Measurements from ENCODE around the gene DHRS1. TPM values are rescaled to one million over a fixed set of nuclear protein-coding genes. Genes with fewer than 3 reads are reported as not detected.

Gene DHRS1
- total RNA-seq, 2 donors from 2014 or later, result 10.1 to 13.7 TPM

DNA sequence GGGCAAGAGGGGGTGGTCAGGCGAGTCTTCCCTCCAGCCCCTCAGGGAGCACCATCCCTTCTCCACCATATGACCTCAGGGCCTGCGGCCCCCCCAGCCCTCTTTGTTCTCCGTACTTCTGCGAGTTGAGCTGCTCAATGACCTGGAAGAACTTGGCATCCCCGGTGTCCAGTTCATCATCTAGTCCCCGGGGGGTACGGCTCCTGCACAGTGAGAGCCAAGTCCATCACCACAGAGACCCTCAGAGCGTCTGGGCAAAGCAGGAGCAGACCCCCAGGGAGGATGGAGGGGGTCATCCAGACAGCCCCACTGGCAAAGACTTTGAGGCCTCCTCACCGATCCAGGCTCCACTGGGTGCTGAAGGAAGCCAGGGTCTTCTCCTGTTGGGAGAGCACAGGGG, 26.4 kb upstream of the DHRS1 start:
- Histone ChIP-seq H3K27ac (no peak overlapping the region), H3K36me3 (no peaks in the 10 kb centered on the region), H3K4me3 (no peak overlapping the region), H3K4me1 (no peaks in the 10 kb centered on the region), H3K9me3 (no peaks in the 10 kb centered on the region), H3K27me3 (no peaks in the 10 kb centered on the region)
- TF ChIP-seq, protein P1, sequence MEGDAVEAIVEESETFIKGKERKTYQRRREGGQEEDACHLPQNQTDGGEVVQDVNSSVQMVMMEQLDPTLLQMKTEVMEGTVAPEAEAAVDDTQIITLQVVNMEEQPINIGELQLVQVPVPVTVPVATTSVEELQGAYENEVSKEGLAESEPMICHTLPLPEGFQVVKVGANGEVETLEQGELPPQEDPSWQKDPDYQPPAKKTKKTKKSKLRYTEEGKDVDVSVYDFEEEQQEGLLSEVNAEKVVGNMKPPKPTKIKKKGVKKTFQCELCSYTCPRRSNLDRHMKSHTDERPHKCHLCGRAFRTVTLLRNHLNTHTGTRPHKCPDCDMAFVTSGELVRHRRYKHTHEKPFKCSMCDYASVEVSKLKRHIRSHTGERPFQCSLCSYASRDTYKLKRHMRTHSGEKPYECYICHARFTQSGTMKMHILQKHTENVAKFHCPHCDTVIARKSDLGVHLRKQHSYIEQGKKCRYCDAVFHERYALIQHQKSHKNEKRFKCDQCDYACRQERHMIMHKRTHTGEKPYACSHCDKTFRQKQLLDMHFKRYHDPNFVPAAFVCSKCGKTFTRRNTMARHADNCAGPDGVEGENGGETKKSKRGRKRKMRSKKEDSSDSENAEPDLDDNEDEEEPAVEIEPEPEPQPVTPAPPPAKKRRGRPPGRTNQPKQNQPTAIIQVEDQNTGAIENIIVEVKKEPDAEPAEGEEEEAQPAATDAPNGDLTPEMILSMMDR (IDR thresholded peaks at IDR 0.05), result no peak
- no peak for DNase-seq (ENCODE audit: low spot score)

DNA sequence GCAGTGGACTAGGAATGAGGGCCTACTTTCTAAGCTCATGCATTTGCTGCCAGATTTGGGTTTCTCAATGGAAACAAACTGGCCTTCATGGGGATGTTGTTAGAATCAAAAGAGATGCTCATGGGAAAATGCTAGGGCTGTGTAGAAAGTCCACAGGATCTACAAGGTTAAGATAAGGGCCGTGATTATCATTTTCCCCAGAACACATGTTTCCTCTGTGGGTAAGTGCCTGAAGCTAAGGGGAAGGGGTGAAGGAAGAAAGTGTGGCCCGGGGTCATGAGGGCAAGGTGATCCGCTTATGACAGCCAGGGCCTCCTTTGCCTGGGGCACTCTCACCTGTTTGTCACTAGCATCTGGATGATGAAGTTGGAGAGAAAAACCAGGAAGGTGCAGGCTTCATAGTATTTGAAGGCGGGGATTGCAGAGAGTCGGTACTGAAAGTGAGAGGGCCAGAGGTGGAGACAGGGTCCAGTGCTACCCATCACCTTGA, 25.5 kb upstream of the DHRS1 start:
- no peaks in the 10 kb centered on the region for H3K36me3 ChIP-seq
- no peak for DNase-seq (ENCODE audit: low spot score)
- H3K4me3 ChIP-seq, result no peak overlapping the region
- H3K4me1 ChIP-seq, result no peaks in the 10 kb centered on the region
- no peaks in the 10 kb centered on the region for H3K27me3 ChIP-seq
- H3K27ac ChIP-seq, result no peak overlapping the region
- H3K9me3 ChIP-seq, result no peaks in the 10 kb centered on the region
- TF ChIP-seq, protein P1 (IDR thresholded peaks at IDR 0.05), result no peak

DNA sequence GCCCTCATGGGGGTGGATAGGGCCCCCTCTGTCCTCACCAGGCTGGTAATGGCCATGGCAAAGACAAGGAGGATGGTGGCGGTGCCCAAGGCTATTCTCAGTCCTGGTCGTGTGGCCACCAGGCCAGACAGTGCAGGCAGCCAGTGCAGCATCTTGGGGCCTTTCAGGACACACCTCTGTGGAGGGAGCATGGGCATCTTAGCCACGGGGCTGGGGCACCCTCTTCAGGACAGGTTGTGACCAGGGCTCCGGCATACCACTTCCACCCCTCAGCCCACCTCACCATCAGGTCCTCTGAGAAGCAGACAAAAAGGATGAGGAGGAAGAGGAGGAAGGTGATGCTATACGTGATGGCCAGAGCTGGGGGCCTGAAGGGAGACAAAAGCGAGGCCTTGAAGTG, 24.4 kb upstream of the DHRS1 start:
- TF ChIP-seq, protein P1 (IDR thresholded peaks at IDR 0.05), result no peak
- no peaks in the 10 kb centered on the region for H3K27me3 ChIP-seq
- H3K27ac ChIP-seq, result no peak overlapping the region
- no peaks in the 10 kb centered on the region for H3K9me3 ChIP-seq
- H3K36me3 ChIP-seq, result no peaks in the 10 kb centered on the region
- H3K4me3 ChIP-seq, result no peak overlapping the region
- no peaks in the 10 kb centered on the region for H3K4me1 ChIP-seq
- no peak for DNase-seq (ENCODE audit: low spot score)

DNA sequence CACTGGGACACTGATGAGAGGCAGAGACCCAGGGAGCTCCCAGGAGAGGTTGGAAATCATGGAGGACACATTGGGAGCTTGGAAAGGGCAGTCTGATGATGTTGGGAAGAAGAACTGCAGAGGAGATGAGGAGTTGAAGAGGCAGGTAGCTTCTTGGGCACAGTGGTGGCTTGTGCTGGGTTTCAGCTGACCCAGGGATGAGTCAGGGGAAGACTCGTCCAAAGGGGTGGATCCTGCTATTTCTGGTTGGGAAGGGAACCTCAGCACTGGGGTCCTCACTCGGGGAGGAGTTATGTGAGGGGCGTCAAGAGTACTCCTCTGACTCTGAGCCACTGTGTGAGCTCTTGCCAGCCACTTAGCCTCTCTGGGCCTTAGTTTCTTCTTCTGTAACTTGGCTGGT, 23.8 kb upstream of the DHRS1 start:
- H3K9me3 ChIP-seq, result no peaks in the 10 kb centered on the region
- TF ChIP-seq, protein P1 (IDR thresholded peaks at IDR 0.05), result no peak
- H3K4me3 ChIP-seq, result no peak overlapping the region
- H3K4me1 ChIP-seq, result no peaks in the 10 kb centered on the region
- no peak for DNase-seq (ENCODE audit: low spot score)
- H3K27me3 ChIP-seq, result no peaks in the 10 kb centered on the region
- H3K27ac ChIP-seq, result no peak overlapping the region
- H3K36me3 ChIP-seq, result no peaks in the 10 kb centered on the region

DNA sequence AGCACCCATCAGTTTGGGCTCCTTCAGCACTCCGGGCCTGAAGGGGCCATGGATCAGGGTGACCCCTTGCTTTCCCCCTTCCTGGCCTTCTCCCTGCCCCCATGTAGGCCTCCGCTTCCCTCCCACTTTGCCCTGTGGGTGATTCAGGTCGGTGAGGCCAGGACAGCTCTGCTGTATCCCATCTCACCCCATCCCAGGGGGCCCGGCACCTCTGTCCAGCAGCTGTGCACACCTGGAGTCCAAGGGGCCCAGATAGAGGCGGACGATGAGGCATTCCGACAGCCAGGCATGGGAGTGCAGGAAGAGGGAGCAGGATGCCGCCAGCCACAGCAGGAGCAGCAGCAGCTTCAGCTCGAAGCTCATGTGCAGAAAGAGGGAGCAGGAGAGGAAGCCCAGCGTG, 23.1 kb upstream of the DHRS1 start:
- no peaks in the 10 kb centered on the region for H3K4me1 ChIP-seq
- TF ChIP-seq, protein P1 (IDR thresholded peaks at IDR 0.05), result no peak
- H3K4me3 ChIP-seq, result no peak overlapping the region
- H3K27ac ChIP-seq, result no peak overlapping the region
- no peaks in the 10 kb centered on the region for H3K36me3 ChIP-seq
- no peak for DNase-seq (ENCODE audit: low spot score)
- H3K9me3 ChIP-seq, result no peaks in the 10 kb centered on the region
- no peaks in the 10 kb centered on the region for H3K27me3 ChIP-seq

DNA sequence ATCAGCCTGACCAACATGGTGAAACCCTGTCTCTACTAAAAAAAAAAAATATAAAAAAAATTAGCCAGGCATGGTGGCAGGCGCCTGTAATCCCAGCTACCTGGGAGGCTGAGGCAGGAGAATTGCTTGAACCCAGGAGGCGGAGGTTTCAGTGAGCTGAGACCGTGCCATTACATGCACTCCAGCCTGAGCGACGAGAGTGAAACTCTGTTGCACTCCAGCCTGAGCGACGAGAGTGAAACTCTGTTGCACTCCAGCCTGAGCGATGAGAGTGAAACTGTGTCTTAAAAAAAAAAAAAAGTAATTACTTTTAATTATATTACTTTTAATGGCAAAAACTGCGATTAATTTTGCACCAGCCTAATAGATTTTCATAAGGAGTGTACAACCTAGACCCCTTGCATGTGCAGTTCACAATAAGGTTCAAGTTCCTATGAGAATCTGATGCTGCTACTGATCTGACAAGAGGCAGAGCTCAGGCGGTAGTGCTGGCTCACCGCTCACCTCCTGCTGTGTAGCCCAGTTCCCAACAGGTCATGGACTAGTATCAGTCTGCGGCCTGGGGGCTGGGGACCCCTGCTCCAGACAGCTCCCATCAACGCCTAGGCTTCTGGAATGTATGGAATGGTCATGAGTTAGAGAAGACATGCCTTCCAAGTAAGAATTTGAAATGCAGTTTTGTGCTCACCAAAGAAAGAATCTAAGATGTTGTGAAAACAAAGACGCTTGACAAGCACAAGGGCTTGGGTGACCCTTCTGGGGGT, 21.8 kb upstream of the DHRS1 start:
- H3K27me3 ChIP-seq, result no peaks in the 10 kb centered on the region
- DNase-seq (ENCODE audit: low spot score), result no peak
- H3K4me3 ChIP-seq, result no peak overlapping the region
- TF ChIP-seq, protein P1 (IDR thresholded peaks at IDR 0.05), result no peak
- H3K9me3 ChIP-seq, result no peaks in the 10 kb centered on the region
- peaks cover 0 to 10% of the 10 kb centered on the region in 2 donors for H3K4me1 ChIP-seq
- no peak overlapping the region for H3K27ac ChIP-seq
- no peaks in the 10 kb centered on the region for H3K36me3 ChIP-seq
